GM18505 (cell line): Measurements from ENCODE around the gene PPIB.
"Not testable (repeated sequence)": the region's sequence is repeated elsewhere in the genome, so short reads cannot be mapped to it uniquely, and the experiment has no call there.

Source experiments
- ATAC-seq: cut with Tn5 transposase; IDR thresholded peaks from one replicate; pipeline ENCODE4 v1.9.1; 2021; ENCODE audit not compliant: unreplicated experiment
- POLR2A ChIP-seq: IDR thresholded peaks from 4 replicates; pipeline ENCODE4 v1.6.1; 2011; ENCODE audit warnings: borderline replicate concordance; ENCODE audit not compliant: insufficient read depth, insufficient read length; ENCODE audit errors: extremely low read depth

Gene PPIB

DNA sequence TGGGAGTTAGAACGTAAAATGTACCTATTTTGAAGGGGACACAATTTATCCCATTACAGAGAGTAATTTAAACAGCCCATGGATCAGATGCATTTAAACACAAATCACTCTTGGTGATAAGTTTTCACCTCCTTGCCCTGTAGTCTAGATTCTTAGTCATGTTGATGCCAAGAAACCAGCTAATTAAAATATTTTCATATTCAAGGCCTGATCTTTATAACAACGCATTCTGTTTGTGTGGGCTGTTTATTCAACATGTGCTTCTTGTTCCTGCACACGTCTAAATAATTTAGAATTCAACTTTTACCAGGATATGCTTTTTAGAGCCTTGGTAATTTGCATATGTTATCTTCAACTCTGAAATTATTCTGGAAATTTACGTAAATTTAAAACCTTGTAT, 41.2 kb downstream of the PPIB start:
- no peak for ATAC-seq
- TF ChIP-seq POLR2A = no peak

DNA sequence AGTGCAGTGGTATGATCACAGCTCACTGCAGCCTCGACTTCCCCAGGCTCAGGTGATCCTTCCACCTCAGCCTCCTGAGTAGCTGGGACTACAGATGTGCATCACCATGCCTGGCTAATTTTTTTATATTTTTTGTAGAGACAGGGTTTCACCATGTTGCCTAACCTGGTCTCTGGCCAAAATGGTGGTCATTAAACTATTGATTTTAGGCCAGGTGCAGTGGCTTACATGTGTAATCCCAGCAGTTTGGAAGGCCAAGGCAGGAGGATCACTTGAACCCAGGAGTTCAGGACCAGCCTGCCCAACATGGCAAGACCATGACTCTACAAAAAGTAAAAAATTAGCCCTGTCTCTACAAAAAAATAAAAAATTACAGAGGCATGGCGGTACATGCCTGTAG, 42.5 kb downstream of the PPIB start:
- ATAC-seq = not testable (repeated sequence)

DNA sequence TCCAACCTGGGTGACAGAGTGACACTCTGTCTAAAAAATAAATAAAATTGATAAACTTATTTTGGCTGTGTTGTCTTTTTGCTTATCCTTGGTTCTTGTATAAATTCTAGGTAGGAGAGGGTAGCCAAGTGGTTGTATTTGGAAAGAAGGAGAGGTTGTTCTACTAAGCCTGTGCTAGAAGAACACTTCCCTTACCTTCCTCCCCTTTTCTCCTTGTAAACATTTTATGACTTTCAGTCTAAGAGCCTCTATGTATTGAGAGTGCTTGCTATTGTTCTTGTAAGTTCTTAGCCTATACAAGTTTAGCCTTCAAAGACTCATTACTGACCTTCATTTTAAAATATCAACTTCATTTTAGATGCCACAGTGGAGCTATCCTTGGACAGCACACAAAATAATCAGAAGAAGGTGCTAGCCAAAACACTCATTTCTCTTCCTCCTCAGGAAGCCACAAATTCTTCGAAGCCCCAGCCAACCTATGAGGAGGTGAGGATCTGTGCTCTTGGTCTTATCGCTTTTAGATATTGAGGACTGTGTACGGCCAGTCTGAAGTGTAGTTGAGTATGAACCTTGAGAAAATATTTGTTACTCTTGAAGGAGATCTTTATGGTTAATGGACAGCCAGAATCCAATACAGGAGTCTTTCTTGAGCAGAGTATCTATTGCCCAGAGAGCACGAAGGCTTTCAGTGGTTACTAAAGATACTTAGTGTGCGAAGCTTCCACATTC, 44.9 kb downstream of the PPIB start:
- ATAC-seq = no peak
- no peak for TF ChIP-seq POLR2A

DNA sequence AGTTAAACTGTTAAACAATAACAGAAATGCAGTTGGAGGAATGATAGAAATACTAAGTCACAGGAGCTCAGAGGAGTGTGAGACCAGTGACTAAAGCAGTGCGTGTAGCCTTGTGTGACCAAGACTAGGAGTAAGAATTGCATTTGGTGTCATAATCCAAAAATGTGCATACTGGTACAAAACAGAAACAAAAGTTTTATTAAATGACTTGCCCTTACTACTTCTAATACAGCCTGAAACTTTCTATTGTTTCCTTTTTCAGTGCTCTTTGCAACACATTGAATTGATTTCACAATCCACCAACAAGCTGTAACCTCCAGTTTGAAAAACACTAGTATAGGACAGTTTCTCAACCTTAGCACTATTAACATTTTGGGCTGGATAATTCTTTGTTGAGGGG, 49.9 kb downstream of the PPIB start:
- TF ChIP-seq POLR2A = no peak
- no peak for ATAC-seq

DNA sequence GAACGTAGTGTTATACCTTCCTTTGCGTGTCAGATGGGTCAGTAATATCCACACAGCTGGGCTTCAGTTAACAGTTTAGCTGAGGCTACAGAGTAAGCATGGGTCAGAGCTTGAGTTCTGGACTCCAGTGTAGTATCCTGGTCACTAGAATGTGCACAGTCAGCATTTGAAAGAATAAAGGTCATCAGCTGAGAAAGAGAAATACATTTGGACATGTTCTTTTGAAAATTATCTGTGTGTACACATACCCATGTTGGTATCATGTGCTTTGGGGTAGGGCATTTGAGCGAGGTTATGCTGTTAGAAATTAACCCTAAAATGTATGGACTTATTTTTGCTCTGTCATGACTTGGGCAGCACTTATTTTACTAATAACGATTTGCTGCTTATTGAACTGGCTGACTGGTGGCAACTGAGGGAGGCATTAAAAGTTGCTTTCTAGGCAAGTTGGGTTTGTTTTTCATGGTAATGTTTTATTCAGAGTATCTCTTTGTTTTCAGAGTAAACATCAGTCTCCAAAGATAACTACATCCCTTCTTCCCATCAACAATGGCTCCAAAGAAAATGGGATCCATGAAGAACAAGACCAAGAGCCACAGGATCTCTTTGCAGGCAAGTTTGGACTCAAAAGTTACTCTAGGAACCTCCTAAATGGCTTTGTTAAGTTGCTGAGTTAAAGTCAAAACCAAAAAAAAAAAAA, 50.6 kb downstream of the PPIB start:
- no peak for TF ChIP-seq POLR2A
- no peak for ATAC-seq

DNA sequence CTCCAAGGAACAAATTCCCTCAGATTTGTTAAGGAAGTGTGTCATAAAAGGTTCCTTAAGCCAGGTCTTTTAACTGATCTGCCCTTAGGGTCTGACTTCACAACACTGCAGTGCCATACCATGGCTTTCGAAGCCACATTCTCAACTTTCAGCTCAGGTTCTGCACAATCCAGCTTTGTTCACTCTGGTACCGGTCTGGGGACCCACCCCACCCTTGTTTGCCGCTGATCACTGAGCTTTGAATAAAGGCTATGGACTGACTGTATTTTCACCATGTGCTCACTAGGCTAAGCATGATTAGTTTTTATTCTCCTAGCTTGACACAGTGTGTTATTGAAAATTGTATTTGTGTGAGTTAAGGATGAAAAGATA, 51.2 kb downstream of the PPIB start:
- TF ChIP-seq POLR2A = no peak
- ATAC-seq = no peak

DNA sequence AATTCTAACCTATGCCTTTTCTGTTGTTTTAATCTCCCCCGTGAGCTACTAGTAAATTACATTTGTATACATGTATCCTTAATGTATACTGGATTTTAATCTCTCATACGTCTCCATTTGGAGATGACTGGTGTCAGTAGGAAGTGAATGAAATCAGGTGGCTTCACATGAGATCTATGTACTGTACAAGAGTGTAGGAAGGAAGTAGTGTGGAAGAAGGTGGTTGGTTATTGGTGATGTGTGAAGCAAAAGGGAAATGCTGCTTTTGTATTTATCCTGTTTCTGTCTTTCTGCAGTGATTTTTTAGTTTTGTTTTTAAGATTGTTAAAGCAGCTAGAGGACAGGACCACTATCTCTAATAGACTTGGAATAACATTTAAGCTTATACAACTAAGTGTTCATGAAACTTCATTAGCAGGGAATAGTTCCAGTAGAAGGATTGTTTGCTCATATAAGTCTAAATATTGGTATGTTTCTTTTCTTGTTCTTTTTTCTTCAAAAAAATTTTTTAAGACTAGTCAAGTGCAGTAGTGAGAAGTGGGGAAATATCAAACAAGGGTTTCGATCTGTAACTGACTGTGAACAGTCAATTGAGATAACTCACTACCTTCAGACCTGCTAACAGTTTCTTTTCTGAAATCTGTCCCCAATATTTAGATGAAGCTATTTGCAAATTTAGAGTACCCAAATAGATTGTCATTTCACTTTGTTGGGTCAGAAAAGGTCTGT, 51.7 kb downstream of the PPIB start:
- TF ChIP-seq POLR2A = no peak
- no peak for ATAC-seq

DNA sequence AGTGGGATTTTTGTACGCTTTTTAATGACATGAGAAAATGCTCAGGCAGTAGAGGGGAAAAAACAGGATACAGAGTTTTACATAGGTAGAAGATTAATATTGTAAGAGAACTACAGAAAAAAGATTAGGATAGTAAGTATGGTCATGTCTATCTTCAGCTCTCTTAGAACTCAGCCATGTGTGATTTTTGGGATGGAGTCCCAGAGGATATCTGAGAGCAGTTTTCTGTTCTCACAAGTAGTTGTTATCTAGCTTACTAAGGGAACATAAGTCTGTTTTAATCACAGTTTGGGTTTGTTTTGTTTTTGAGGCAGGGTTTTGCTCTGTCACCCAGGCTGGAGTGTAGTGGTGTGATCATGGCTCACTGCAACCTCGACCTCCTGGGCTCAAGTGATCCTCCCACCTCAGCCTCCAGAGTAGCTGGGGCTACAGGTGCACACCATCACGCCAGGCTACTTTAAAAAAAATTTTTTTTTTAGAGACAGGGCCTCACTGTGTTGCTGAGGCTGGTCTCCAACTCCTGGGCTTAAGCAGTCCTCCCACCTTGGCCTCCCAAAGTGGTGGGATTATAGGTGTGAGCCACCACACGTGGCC, 52.6 kb downstream of the PPIB start:
- not testable (repeated sequence) for ATAC-seq

DNA sequence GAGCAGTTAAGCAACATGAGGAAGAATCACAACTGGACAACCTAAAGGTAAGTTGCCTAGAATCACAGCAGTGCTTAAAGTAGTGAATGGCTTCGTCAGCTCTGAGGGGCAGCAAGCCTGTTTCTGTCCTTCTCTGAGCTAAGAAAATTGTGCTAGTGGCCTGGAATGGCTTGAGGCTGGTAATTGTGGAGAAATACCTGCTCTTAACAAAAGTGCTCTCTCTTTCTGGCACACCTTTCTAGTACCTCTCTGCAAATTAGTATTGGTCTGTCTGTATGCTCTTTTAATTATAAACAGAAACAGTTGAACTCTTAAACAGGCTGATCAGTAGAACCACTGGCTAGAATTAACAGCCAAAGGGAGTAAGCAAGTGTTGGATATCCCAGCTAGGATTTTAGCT, 55.5 kb downstream of the PPIB start:
- no peak for ATAC-seq
- no peak for TF ChIP-seq POLR2A
